ENCODE measurements around the gene IFNA1.

DNA sequence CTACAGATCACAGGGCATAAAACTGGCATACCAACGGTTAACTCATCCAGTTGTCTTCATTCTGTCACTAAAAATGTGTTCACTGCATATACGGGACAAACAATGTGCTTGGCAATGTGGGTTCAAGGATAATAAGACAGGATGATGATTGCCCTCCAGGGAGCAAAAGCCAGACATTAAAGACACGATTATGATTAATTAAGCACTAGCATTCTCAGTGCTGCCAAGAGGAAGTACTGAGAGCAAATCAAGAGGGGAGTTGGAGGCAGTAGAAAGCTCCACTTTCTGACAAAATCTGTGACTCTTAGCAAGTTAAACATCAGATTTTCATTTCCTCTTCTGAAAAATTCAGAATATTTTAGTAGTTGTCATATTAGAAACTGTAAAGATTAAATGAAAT, 40.3 kb upstream of the IFNA1 start:
- no peak for TF ChIP-seq POLR2AphosphoS5 (IDR thresholded peaks at IDR 0.05; ENCODE audit: borderline replicate concordance, low read depth, low read length)
- TF ChIP-seq FOXP2 (optimal IDR thresholded peaks at IDR 0.05; ENCODE audit: control extremely low read depth, extremely low read length, insufficient read depth): no peak
